H1 (cell line): Measurements from ENCODE around the gene FAM151A. TPM values are rescaled to one million over a fixed set of nuclear protein-coding genes. Genes with fewer than 3 reads are reported as not detected.

Source experiments
- CEBPB ChIP-seq: IDR thresholded peaks from 2 replicates; pipeline ENCODE4 v1.6.1; 2012; ENCODE audit warnings: low read depth, low read length
- GTF2F1 ChIP-seq: IDR thresholded peaks from 2 replicates; pipeline ENCODE4 v1.6.1; 2012; ENCODE audit warnings: low read depth, low read length, improper control_type of control experiment, borderline replicate concordance
- KDM1A ChIP-seq: fragments of 200-600, 300-600 bp; sonication (generic); IDR thresholded peaks from 2 replicates; pipeline ENCODE4 v1.7.1; 2016; ENCODE audit warnings: mild to moderate bottlenecking, low read length, borderline replicate concordance
- RBBP5 ChIP-seq: IDR thresholded peaks from 2 replicates; pipeline ENCODE4 v1.7.1; 2012; ENCODE audit warnings: low read depth, mild to moderate bottlenecking, inconsistent platforms, low read length, moderate library complexity, borderline replicate concordance
- RXRA ChIP-seq: IDR thresholded peaks from 2 replicates; pipeline ENCODE4 v1.6.1; 2011; ENCODE audit warnings: low read depth, mild to moderate bottlenecking, low read length, moderate library complexity; ENCODE audit not compliant: insufficient read depth
- SP4 ChIP-seq: IDR thresholded peaks from 2 replicates; pipeline ENCODE4 v1.6.1; 2012; ENCODE audit warnings: low read length, inconsistent platforms
- TAF7 ChIP-seq: optimal IDR thresholded peaks from 2 replicates; pipeline ENCODE3; 2011; ENCODE audit warnings: low read depth, mild to moderate bottlenecking, inconsistent platforms, low read length, moderate library complexity, borderline replicate concordance
- polyA plus RNA-seq, 7 experiments: library from polyadenylated mRNA; depleted of rRNA in 3 of 7; stranded (reverse) in 5 of 7; unstranded in 2 of 7; fragments of >200 nt in 5 of 7; fragments of 200-250 nt in 2 of 7; gene quantifications; 1 replicate in 5 of 7; 2 replicates in 1 of 7; 4 replicates in 1 of 7; pipeline versions ENCODE4 v1.2.1 to v1.2.3, GENCODE V29; 2011 to 2013; ENCODE audit warnings: missing spikeins in 2 of 7, mixed read lengths in 2 of 7
- total RNA-seq: library from RNA; stranded (reverse); fragmentation: NEBNext Ultra II Directional; extraction: Animal tissue kit (Norgen Biotek cat#: 25700); gene quantifications from 2 replicates; pipeline ENCODE4 v1.2.1, GENCODE V29; 2021
- TF ChIP-seq, protein P1 (sequence below), 3 experiments: IDR thresholded peaks; 1 replicate in 2 of 3; 2 replicates in 1 of 3; pipeline versions ENCODE4 v1.5.1 to v1.6.1; 2011; ENCODE audit warnings: low read length in 3 of 3, mild to moderate bottlenecking in 3 of 3, inconsistent platforms in 2 of 3, low read depth in 1 of 3, moderate library complexity in 1 of 3; ENCODE audit not compliant: insufficient read depth in 1 of 3; ENCODE audit errors: control extremely low read depth in 1 of 3

Gene FAM151A
- total and polyA plus RNA-seq, 2 of the 8 experiments (the other 6 are each of a cell fraction or from before 2014, with no cell fraction given), result not detected

GRCh38 chr1:54567961-54568360, 55.4 kb downstream of the FAM151A start (continued):
- TF ChIP-seq GTF2F1 (no peak), KDM1A (no peak), SP4 (no peak), TAF7 (no peak), RXRA (no peak), CEBPB (no peak), RBBP5 (no peak)
- TF ChIP-seq, protein P1, sequence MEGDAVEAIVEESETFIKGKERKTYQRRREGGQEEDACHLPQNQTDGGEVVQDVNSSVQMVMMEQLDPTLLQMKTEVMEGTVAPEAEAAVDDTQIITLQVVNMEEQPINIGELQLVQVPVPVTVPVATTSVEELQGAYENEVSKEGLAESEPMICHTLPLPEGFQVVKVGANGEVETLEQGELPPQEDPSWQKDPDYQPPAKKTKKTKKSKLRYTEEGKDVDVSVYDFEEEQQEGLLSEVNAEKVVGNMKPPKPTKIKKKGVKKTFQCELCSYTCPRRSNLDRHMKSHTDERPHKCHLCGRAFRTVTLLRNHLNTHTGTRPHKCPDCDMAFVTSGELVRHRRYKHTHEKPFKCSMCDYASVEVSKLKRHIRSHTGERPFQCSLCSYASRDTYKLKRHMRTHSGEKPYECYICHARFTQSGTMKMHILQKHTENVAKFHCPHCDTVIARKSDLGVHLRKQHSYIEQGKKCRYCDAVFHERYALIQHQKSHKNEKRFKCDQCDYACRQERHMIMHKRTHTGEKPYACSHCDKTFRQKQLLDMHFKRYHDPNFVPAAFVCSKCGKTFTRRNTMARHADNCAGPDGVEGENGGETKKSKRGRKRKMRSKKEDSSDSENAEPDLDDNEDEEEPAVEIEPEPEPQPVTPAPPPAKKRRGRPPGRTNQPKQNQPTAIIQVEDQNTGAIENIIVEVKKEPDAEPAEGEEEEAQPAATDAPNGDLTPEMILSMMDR (IDR thresholded peaks at IDR 0.05; ENCODE audit: control extremely low read depth in 1 of 3, insufficient read depth in 1 of 3, low read depth in 1 of 3, low read length in 3 of 3), result no peak
